HG03457 (cell line): ENCODE data around the gene LYZL1.
"Not testable (repeated sequence)": the region's sequence is repeated elsewhere in the genome, so short reads cannot be mapped to it uniquely, and the experiment has no call there.

ENCODE experiments used
- ATAC-seq: cut with Tn5 transposase; IDR thresholded peaks from one replicate; pipeline ENCODE4 v1.9.1; 2021; ENCODE audit warnings: moderate number of reproducible peaks; ENCODE audit not compliant: unreplicated experiment

Gene LYZL1

DNA sequence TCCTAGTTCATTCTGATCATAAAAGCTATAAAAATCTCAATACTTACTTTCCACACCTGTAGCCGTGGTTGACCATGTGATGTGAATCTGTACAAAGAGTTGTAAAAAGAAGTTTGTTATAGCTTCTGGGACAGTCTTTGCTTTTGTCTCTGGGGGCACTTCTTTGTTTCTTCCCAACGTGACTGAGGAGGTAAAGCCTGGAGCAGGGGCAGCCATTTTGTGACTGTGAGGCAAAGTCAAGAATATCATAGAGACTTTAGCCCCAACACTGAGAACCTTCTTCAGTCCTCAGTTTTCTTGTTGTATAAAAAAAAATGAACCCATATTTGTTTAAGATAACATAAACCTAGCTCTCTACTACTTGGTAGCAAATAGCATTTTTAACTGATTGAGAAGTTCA, 29.4 kb upstream of the LYZL1 start:
- ATAC-seq: no peak

DNA sequence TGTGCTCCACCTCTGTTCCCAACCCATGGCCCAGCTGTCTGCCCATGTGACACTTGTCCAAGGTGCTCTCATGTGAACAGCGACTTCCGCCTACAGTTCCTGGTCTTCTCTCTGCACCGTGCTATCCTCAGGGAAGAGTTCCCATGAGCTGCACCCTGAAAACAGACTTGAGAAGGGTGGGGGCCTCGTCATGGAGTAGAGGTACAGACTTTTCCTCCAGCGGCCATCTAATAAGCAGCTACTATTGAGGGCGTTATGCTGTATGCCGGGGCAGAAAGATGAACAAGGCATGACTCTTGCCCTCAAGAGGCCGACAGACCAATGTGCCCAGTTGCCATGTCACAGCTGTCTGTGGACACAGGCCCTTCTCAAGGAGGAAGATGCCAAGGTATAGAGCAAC, 25.4 kb upstream of the LYZL1 start:
- no peak for ATAC-seq

DNA sequence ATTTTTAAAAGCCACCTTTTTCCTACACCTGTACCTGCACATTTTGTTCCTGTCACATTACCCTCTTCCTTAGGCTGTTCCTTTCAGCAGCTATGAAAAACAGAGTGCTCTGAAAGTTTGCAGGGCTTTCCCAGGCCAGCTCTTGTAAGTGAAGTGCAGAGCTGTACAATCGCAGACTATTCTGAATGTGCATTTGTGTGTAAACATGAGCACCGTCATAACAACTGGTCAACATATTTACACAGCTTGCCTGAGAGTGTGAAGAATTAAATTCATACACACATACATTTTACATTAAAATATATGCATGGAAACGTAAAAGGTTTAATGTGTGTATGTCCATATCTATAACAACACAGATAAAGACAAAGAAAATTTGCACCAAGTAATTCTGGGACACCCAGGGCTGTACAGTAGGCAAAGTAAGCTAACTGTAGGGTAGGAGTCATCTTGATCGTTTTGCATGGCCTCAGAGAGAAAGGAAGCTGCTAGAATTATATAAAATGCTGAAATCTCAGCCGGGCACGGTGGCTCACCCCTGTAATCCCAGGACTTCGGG, 23.6 kb upstream of the LYZL1 start:
- ATAC-seq: no peak

DNA sequence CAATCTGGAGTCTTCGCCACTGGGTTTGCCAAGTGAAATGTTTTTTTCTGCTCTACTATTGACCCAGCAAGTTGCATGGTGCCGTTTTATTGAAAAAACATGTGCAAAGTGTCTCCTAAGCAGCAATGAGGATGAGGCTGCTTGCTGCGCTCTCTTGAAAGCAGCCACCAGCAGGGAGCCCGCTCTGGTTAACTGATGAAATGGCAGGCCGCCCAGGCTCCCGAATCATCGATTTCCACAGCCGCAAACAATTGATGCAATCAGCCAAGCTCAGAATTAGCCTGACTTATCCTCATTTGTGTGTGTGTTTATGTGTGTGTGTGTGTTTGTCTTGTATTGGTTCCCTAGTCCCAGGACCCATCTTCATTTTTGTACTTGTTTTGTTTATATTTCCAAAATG, 22.2 kb upstream of the LYZL1 start:
- ATAC-seq: no peak

DNA sequence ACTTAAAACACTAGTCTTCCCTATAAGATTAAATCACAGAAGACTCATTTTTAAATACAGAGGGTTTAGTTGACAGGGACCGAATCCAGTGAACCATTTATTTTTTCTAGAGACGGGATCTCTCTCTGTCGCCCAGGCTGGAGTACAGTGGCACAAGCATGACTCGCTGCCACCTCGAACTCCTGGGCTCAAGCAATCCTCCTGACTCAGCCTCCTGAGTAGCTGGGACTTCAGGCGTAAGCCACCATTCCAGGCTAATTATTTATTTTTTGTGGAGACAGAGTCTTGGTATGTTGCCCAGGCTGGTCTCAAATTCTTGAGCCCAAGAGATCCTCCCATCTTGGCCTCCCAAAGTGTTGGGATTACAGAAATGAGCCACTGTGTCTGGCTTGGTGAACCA, 20.9 kb upstream of the LYZL1 start:
- no peak for ATAC-seq

DNA sequence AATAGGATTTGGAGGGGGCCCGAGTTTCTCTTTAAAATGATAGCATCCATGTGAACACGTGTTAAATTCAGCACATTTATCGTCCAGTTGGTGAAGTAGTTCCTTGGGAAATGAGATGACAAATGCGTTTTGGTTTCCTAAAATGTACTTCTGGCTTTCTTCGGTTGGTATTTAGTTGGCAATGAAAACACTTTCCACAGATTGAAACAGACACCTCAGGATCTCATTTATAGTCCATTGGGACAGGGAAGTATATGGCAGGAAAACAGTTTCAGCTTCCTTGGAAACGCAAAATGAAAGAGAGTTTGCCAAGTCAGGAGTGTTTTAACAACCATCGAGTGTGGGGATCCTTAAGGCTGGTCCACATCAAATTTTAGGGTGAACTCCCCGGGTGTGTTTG, 19.4 kb upstream of the LYZL1 start:
- ATAC-seq: no peak

DNA sequence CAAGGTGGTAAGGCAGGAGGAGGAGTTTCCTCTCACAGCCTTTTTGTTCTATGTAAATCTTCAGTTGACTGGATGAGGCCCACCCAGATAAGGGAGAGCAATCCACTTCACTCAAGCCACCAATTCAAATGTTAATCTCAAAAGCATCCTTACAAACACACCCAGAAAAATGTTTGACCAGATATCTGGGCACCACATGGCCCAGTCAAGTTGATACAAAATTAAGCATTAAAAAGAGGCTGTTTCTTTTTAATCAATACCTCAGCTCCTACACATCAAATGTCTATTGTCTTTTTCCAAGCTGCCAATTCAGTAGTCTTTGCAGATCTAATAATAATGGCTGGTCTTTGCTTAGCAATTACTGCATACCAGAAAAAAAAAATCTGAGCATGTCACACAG, 18.0 kb upstream of the LYZL1 start:
- ATAC-seq: no peak

DNA sequence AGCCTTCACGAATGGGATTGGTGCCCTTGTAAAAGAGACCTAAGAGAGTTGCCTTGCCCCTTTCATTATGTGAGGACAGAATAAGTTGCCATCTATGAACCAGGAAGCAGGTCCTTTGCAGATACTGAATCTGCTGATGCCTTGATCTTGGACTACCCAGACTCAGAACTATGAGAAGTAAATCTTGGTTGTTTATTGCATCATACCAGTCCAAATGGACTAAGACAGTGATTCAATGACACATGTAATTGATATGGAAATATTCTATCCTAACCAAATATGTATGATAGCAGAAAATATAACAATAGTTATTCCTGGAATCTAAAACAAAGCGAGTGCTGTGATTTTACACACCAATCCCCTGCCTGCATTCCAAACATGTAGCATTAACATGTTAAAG, 17.0 kb upstream of the LYZL1 start:
- no peak for ATAC-seq

DNA sequence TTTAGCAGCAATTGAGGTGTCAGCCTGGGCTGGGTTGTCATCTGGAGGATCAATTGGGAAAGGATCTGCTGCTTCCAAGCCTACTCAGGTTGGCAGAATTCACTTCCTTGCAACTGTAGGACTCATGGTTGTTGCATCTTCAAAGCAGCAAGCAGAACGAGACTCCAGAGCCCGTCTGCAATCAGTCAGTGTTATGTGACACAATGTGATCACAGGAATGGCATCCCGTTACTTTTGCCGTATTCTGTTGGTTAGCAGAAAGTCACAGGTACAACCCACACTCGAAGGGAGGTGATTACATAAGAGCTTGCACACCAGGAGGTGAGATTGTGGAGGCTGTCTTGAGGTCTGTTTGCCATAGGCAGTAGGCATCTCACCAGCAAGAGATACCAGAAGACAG, 15.4 kb upstream of the LYZL1 start:
- ATAC-seq: no peak

DNA sequence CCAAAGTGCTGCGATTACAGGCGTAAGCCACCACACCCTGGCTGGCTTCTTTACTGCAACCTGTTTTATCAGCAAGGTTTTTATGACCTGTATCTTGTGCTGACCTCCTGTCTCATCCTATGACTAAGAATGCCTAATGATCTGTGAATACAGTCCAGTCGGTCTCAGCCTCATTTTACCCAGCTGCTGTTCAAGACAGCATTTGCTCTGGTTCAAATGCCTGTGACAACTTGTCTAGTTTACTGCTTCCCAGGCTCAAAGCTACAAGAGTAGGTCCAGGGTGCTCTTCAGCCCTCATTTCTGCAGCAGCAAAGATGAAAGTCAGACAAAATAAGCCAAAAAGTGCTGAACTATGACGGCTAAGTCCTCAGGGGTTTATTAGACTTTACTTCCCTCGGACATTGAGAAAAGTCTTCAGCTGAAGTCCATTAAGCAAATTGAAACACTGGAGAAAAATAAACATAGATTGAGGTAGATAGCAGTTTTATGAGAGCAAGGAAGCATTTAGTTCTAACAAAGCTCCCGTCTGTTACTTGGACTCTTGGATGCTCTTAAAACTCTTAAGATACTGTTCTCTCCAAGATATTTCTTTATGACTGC, 12.5 kb upstream of the LYZL1 start:
- ATAC-seq: no peak

DNA sequence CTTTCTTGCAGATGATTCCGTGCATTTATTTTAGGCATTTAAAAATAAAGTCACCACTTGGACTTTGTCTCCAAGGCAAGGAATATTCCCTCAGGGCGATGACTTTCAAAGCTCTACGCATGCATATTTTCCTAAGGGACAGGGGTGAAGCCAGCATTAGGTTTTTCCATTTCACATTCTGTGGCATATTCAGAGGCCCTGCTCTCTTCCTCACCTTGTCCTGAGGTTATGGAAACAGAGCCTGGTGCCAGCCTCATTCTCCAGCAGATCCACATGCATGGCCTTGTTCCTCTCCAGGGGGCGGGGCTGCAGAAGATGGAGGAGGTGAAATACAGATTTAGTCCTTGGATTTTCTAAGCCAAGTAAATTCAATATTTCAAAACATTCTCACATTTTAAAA, 11.6 kb upstream of the LYZL1 start:
- no peak for ATAC-seq

DNA sequence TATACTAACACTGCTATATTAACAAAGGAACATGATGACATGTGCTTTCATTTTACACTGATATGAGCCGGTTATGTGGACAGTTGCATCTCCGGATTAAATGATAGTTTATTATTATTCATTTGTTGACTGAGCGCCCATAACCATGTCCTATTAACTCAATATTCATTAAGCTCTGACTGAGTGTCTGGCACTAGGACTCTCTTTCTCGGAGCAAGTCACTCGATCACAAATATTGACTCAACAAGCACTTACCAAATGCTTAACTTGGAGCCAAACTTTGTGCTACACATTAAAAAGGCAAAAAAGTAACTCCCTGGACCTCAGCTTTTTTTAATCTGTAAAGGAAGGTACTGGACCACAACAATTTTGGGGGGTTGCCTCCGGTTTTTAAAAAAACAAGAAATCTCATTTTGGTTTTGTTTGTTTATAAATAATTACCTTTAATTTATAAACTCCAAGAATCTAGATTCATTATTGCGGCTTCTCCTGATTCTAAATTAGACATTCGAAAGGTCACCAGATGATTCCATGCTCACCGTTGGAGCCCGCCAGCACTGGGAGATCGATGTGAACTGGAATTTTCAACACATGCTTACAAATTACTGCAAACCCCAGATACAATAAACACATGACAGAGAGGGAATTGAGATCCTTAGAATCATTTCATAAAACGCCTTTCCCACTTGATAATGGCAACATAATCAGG, 8.9 kb upstream of the LYZL1 start:
- ATAC-seq: no peak

DNA sequence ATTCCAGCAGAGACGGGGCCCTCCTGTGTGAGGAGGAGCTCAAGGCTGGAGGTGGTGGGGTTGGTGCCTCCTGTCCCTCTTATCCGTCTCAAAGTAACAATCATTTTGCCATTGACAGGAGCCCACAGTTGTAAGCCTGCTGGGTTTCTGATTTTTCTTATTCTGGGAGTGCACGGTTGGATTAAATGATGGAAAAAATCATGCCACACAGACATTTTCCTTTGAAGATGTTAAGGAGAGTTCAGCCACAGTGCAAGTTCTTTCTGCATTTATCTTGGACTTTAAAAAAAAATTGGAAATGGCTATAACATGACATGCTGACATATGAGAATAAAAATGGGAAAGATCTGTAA, 8.4 kb upstream of the LYZL1 start:
- no peak for ATAC-seq

DNA sequence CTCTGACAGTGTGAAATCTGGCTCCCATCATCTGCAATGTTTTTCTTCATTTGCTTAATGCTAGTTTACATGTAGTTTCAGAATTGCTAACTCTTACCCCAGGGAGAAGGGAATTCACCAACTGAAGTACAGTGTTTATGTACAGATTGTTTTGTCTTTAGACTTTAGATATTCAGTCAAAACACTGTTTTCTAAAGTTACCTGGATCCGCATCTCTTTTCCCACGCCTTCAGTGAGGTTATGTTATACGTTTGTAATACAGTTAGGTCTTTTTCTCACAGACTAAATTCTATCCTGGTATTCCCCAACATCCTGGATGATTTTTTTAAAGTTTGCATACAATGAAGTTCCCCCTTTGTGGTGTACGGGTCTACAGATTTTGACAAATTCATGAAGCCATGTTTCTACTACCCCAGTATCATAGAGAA, 3.2 kb upstream of the LYZL1 start:
- peak; percentile 79 for ATAC-seq

DNA sequence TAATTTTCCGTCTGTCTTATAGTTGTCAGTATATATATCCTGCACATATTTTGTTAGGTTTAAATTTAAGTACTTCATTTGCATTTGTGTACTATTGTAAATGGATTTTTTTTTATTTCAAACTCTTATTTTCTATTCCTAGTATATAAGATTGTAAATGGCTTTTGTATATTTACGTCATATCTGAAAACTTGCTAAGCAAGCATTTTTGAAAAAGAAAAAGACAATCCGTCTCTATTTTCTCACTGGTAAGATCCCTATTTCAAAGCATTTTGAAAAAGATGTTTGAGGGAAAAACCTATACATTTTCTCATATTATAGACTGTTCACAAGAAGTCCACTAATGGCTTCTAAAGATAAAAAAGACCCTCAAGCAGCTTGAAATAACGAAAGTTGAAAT, 1.2 kb upstream of the LYZL1 start:
- ATAC-seq: no peak

DNA sequence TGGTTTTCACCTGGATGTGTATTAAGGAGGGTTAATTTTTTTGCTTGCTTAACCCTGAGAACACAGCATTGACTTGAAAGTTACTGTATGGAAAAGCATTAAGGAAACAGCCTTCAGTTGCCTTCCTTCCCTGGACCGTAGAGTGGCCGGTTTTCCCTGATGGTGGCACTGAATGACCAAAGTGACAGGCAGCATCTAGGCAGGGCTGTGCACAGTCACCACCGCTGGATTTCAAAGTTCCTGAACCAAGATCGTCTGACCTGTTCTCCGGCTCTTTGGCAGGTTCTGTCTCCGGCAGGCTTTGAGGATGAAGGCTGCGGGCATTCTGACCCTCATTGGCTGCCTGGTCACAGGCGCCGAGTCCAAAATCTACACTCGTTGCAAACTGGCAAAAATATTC, 2.7 kb downstream of the LYZL1 start:
- not testable (repeated sequence) for ATAC-seq

DNA sequence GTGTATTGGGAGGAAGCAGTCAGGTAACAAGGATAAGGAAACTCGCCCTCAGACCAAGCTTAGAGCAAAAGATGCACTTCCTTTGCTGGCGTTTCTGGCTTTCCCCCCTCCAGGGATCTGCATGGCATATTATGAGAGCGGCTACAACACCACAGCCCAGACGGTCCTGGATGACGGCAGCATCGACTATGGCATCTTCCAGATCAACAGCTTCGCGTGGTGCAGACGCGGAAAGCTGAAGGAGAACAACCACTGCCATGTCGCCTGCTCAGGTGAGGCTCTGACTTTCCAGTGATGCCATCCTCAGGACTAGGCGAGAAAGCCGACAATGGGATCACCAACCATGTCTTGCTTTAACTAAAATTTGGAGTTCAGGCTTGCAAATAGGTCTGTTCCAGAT, 3.5 kb downstream of the LYZL1 start:
- not testable (repeated sequence) for ATAC-seq

DNA sequence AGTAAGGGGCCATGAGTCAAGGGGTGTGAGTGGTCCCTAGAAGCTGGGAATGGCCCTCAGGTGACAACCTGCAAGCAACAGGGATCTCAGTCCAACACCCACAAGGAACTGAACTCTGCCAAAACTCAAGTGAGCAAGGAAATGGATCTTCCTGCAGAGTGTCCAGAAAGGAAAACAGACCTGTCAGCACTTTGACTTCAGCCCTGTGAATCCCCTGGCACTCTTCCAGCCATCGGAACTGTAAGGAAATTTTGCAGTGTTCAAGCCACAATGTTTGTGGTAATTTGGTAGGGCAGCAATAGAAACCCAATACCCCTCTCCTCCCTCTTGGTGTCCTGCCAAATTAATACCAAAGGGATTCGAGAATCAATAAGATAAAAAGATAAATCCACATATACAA, 6.9 kb downstream of the LYZL1 start:
- ATAC-seq: no peak

DNA sequence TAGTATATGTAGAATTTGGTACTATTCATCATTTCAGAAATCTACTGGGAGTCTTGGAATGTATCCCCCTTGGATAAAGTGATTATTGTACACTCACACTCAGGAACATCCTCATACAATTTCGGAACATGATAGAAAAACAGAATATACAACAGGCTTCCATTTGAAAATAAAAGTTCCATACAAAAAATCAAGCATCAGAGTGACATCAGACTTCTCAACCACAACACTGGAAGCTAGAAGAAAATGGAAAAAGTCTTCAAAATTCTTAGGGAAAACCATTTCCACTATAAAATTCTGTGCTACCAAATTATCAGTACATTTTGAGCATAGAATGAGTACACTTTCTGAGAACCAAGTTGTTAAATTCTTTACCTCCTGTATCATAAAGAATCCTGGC, 8.8 kb downstream of the LYZL1 start:
- ATAC-seq: no peak

DNA sequence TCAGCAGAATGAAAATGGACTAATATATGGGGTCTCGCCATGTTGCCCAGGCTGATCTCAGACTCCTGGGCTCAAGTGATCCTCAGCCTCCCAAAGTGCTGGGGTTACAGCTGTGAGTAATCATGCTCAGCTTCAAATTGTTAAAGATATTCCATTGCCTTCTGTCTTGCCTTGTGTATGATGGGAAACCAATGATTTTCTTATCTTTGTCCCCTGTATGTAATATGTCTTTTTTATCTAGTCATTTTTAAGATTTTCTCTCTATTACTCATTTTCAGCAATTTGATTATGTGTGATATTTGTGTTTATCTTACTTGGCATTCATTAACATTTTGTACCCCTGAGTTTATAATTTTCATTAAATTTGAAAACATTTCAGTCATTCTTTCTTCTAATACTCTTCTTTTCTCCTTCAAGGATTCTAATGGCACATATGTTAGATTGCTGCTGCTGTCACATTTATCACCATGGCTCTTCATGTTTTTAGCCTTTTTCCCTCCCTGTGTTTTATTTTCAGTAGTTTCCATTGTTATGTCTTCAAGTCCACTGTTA, 12.6 kb downstream of the LYZL1 start:
- no peak for ATAC-seq

DNA sequence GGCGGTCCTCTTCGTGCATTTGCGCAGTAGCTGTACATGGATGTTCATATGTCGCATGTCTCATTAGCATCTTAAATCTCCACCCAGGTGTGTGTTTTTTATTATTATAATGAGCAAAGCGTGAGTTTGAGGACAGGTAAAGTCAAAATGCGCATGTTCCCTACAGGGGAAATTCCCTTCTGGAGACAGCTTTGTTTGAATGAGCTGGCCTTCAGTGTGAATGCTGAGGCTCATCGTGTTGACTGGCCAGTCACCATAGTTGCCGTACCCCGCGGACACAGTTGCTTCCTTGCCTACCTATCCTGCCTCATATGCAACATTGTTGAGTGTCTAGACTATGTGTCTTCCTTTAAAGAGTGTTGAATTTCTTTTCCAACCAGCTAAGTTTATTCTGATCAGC, 13.6 kb downstream of the LYZL1 start:
- ATAC-seq: no peak

DNA sequence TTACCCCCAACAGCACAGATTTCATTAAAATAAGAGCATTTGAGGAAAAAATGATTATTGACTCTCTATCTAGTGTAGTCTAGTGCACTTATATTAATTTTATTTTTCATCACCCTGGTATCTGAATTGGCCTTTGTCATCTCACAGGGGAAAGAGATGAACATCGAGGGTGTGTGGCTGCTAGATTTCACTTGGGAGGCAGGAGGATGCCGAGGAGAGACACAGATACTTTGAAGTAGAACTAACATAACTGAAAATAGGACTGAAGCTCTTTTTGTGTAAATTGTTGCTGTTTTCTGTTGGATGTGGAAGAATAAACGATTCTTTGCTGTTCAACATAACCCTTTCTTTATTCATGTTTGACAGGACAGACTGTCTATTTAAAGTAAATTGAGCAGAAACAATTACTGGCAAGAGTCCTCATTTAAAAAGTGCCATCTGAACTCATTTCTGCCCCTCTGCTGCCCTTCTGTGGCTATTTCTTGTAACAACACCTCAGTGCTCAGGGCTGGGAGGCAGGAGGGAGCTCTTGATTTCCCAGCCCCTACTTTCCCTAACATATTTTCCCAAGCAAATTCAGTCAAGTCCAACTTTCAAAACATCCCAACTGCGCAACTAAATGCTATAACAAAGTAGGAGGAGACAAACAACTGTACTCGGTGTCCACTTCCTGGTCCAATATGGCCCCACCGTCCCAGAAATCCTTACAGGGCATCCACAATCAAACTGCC, 15.6 kb downstream of the LYZL1 start:
- no peak for ATAC-seq
